GM12891 (cell line): ENCODE data around the gene RNF121.

Source experiments
- POLR2A ChIP-seq: IDR thresholded peaks from 2 replicates; pipeline ENCODE4 v1.6.1; 2011; ENCODE audit warnings: low read depth, low read length, control low read depth
- POLR2AphosphoS5 ChIP-seq: IDR thresholded peaks from 2 replicates; pipeline ENCODE4 v1.6.1; 2011; ENCODE audit warnings: low read depth, low read length, control low read depth
- TAF1 ChIP-seq: IDR thresholded peaks from 2 replicates; pipeline ENCODE4 v1.6.1; 2011; ENCODE audit warnings: low read depth, low read length, control low read depth

DNA sequence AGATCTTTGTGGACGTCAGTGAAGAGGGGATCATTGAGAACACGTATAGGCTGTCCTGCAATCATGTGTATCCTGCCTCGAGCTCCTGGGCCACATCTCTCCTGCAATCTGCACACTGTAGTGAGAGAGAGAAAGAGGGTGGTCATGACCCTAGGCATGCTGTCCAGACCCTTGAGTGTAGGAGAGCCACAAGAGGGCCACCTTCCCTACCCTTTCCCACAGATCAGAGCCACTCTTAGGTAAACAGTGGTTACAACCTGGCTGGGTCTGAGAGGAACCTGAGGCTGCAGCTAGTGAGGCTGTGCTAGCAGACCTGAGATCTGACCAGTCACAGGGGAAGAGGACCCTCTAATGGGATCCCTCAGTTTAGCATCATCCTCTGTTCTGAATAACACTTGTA, 65.9 kb downstream of the RNF121 start:
- TF ChIP-seq POLR2AphosphoS5 = no peak
- no peak for TF ChIP-seq POLR2A
- no peak for TF ChIP-seq TAF1
